ENCODE measurements around the gene NEU4.
"Not testable (repeated sequence)": the region's sequence is repeated elsewhere in the genome, so short reads cannot be mapped to it uniquely, and the experiment has no call there.

Gene NEU4

GRCh38 chr2:241814393-241814642, 5.3 kb downstream of the NEU4 start:
- DNase-seq, result no peak

- DNase-seq, result no peak
Measured at GRCh38 chr2:241814643-241815476, 5.9 kb downstream of the NEU4 start.

GRCh38 chr2:241815477-241816430, 6.8 kb downstream of the NEU4 start:
- DNase-seq, result no peak

GRCh38 chr2:241816431-241817121, 7.6 kb downstream of the NEU4 start:
- DNase-seq, result no peak

- peak; percentile 56 for DNase-seq
Measured at GRCh38 chr2:241817126-241817820, 8.3 kb downstream of the NEU4 start.

GRCh38 chr2:241817821-241818215, 8.8 kb downstream of the NEU4 start:
- DNase-seq, result not testable (repeated sequence)

- no peak for DNase-seq
Measured at GRCh38 chr2:241818229-241818942, 9.4 kb downstream of the NEU4 start.

GRCh38 chr2:241818943-241819270, 9.9 kb downstream of the NEU4 start:
- DNase-seq, result no peak

GRCh38 chr2:241819947-241820624, 11.1 kb downstream of the NEU4 start:
- not testable (repeated sequence) for DNase-seq

GRCh38 chr2:241820625-241821384, 11.8 kb downstream of the NEU4 start:
- no peak for DNase-seq

GRCh38 chr2:241821460-241822263, 12.7 kb downstream of the NEU4 start:
- DNase-seq, result no peak

GRCh38 chr2:241822264-241822623, 13.3 kb downstream of the NEU4 start:
- DNase-seq, result no peak

GRCh38 chr2:241823531-241824437, 14.8 kb downstream of the NEU4 start:
- DNase-seq, result not testable (repeated sequence)

- DNase-seq, result no peak
Measured at GRCh38 chr2:241827394-241827793, 18.4 kb downstream of the NEU4 start.

- no peak for DNase-seq
Measured at GRCh38 chr2:241833101-241833663, 24.2 kb downstream of the NEU4 start.

- DNase-seq, result not testable (repeated sequence)
Measured at GRCh38 chr2:241833756-241834526, 24.9 kb downstream of the NEU4 start.

GRCh38 chr2:241834527-241835210, 25.7 kb downstream of the NEU4 start:
- no peak for DNase-seq

All from activated CD8-positive, alpha-beta memory T cell treated with anti-CD3 and anti-CD28 coated beads, Interleukin-2, amount 50 U/mL, for 48 hours (primary cell).